Measurements from ENCODE around the gene URM1.

DNA sequence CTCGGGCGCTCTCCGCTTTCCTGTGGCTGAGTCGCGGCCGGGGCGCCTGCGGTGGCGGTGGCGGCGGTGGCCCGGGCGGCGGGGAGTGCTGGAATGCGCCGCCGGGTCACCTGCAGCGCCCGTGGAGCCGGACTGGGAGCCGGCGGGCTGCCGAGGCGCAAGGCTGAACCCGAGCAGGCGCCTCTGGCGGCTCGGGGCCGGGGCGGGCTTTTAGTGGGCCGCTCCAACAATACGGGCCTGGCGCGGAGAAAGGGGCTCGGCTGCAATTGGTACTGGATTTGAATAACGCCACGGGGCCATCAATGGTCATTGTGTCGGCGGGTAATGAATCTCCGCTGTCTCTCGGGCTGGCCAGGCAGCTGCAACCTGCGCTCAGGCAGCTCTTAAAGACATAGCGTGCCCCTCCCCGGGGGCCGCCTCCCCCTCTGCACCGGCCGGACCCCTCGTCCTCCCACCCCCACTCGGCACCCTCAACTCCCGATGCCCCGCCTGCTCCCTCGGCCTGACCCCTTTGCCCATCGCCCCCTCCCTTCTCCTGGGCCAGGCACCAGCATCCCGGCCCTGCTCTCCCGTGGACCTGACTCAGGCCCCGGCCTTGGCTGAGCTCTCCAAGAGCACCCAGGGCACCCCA, 22.1 kb downstream of the URM1 start:
- no peak for TF ChIP-seq YY1 (IDR thresholded peaks at IDR 0.05; ENCODE audit: insufficient read depth, insufficient read length)
- no peak for TF ChIP-seq SUZ12 (IDR thresholded peaks at IDR 0.05; ENCODE audit: extremely low read depth, insufficient read depth, insufficient read length)

All from NT2/D1 (cell line).